Bladder microvascular endothelial cell (primary cell): ENCODE data around the gene SLC13A4. TPM values are rescaled to one million over a fixed set of nuclear protein-coding genes. Genes with fewer than 3 reads are reported as not detected.

Experiments
- total RNA-seq: library from RNA; depleted of rRNA; stranded (reverse); fragments of >200 nt; gene quantifications from 2 replicates; pipeline ENCODE4 v1.2.3, GENCODE V29; 2014

Gene SLC13A4, protein sequence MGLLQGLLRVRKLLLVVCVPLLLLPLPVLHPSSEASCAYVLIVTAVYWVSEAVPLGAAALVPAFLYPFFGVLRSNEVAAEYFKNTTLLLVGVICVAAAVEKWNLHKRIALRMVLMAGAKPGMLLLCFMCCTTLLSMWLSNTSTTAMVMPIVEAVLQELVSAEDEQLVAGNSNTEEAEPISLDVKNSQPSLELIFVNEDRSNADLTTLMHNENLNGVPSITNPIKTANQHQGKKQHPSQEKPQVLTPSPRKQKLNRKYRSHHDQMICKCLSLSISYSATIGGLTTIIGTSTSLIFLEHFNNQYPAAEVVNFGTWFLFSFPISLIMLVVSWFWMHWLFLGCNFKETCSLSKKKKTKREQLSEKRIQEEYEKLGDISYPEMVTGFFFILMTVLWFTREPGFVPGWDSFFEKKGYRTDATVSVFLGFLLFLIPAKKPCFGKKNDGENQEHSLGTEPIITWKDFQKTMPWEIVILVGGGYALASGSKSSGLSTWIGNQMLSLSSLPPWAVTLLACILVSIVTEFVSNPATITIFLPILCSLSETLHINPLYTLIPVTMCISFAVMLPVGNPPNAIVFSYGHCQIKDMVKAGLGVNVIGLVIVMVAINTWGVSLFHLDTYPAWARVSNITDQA
- total RNA-seq = not detected in 2 replicates

DNA sequence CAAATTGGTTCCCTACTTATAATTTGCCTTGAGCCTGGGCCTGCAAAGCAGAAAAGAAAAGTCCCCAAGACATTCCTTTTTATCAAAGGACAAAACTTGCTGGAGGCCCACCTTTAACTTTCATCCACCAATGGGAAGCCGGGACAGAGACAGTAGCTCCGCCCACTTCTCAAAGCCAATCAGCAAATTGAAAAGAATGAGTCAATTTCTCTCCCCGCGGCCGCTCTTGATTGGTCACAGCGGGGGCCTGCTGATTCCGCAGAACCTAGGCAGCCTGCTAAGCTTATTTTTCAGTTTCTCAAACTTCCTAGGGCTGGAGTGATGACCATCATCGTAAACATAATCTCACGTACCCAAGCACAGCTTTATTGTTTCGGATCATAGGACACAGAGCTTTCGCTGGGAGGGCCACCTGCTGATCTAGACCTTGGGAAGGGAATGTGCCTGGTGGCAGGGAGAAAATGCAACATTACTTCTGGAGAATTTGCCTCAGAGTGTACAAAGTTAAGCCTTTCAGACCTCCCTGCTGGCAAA is at the start of gene SLC13A4:
Gene SLC13A4 (minus strand): TSS at position 51 of the 534 bp plus-strand sequence. CDS start 690 bp downstream, outside the sequence.

DNA sequence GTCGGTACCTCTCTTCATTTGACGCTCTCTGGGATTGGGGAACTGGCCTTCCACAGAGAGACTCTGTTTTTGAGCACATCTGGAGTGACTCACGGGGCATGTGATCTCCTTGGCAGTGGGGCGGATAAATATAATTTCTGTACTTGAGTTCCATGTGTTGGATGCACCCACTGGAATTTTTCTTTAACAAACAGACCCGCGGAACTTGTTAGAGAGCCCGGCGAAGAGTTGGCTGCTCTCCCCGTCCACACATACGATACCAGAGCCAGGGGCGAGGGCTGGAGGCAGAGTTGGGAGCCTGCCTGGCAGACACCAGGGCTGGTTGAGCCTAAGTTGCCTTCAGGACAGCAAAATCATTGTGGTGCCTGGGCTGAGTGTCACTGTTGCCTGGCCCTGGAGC is 20.8 kb upstream of the SLC13A4 start, which contains the start of gene FAM180A:
Gene FAM180A (minus strand): TSS at position 44 of the 400 bp plus-strand sequence. CDS start 233 bp downstream, outside the sequence.

DNA sequence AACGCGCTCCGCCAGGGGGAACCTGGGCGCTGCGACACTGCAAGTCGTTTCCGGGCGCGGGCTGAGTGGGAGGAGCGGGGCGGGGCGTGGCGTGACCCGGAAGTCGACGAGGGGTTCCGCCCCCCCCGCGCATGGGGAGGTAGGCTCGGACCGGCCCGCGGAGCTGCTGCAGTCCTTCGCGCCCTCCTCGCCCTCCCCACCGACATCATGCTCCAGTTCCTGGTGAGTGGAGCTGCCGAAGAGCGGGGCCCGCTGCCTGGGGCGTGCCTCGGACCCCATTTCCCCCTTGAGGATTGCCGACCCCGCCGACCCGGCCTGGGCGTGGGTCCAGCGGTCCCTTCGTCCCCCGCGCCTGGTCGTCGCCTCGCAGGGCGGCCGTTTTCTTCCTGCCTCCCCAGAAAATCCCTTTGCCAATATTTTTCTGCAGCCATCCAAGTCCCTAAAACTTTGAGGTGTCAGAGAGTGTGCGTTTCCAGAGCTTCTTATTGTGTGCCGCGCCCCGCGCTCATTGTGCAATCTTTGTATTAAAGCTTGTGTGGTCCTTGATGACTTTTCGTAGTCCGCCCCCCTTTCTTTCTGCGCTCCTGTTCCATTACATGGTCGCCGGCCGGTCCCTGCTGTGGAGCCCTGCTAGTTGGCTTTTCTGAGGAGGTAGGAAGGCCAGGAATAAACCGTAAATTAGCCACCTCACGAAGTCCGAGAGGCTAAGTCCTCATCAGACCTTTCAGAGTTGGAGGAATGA is 65.4 kb downstream of the SLC13A4 start, which contains the start of gene STMP1:
Gene STMP1 (plus strand): TSS at position 142 of the 742 bp plus-strand sequence.

Other genes with a start within 250 kb of the SLC13A4 start
- gene CNOT4, start 218.1 kb downstream of the SLC13A4 start, total RNA-seq = 4.2 and 14.3 TPM in 2 replicates
- gene NUP205, start 170.3 kb downstream of the SLC13A4 start, total RNA-seq = 36.8 and 58.2 TPM in 2 replicates
- 5.2 and 9.6 TPM in 2 replicates for gene STMP1, start 65.7 kb downstream of the SLC13A4 start, total RNA-seq
- 0.06 and 0.16 TPM in 2 replicates for gene FAM180A, start 20.6 kb upstream of the SLC13A4 start, total RNA-seq
- gene MTPN, start 249.2 kb upstream of the SLC13A4 start, total RNA-seq = 80.1 and 166 TPM in 2 replicates